H1 (cell line): ENCODE results near the gene XYLB. TPM values are rescaled to one million over a fixed set of nuclear protein-coding genes. Genes with fewer than 3 reads are reported as not detected.

Experiments used
- CTCF ChIA-PET: fragments of 300-600 bp; sonication (Branson Sonifier 250); formaldehyde crosslinking; loops from one replicate; lab custom pipeline; 2021; ENCODE audit not compliant: partially characterized antibody; lab: Charles Lee
- POLR2A ChIA-PET: fragments of 300-600 bp; sonication (Branson Sonifier 250); formaldehyde crosslinking; loops from one replicate; lab custom pipeline; 2021; ENCODE audit warnings: inconsistent platforms; ENCODE audit not compliant: partially characterized antibody; lab: Charles Lee
- DNase-seq, 2 experiments: peaks; one replicate each; pipeline versions ENCODE4 v3.0.0 to v3.0.0-alpha.2; 2010 to 2022; ENCODE audit warnings: low spot score in 2 of 2, low read depth in 1 of 2, mixed read lengths in 1 of 2
- FAIRE-seq: peaks from 2 replicates; lab custom pipeline; 2011; peaks lifted over from hg19 to GRCh38; lab: Jason Lieb, UNC
- H2AFZ ChIP-seq: 2 replicates; pipeline ENCODE4 v1.8.1; 2012; ENCODE audit warnings: low read length, inconsistent platforms
- H2AK5ac ChIP-seq: 2 replicates; pipeline ENCODE4 v1.6.1; 2013; ENCODE audit warnings: low read depth, low read length
- H2BK120ac ChIP-seq: replicated peaks from 2 replicates; pipeline ENCODE3; 2013; ENCODE audit warnings: low read depth, low read length, inconsistent platforms
- H2BK12ac ChIP-seq: 2 replicates; pipeline ENCODE4 v1.6.1; 2013; ENCODE audit warnings: low read depth, low read length
- H2BK15ac ChIP-seq: 2 replicates; pipeline ENCODE4 v1.6.1; 2013; ENCODE audit warnings: low read length
- H2BK20ac ChIP-seq: 2 replicates; pipeline ENCODE4 v1.6.1; 2013; ENCODE audit warnings: low read length
- H2BK5ac ChIP-seq: 2 replicates; pipeline ENCODE4 v1.6.1; 2013; ENCODE audit warnings: low read depth, low read length
- H3K14ac ChIP-seq: 2 replicates; pipeline ENCODE4 v1.6.1; 2013; ENCODE audit warnings: inconsistent platforms; ENCODE audit not compliant: insufficient read length
- H3K18ac ChIP-seq: 2 replicates; pipeline ENCODE4 v1.6.1; 2013; ENCODE audit warnings: low read length; ENCODE audit errors: extremely low read depth
- H3K23ac ChIP-seq: 2 replicates; pipeline ENCODE4 v1.6.1; 2013; ENCODE audit warnings: inconsistent platforms; ENCODE audit not compliant: insufficient read length
- H3K23me2 ChIP-seq: 2 replicates; pipeline ENCODE4 v1.6.1; 2013; ENCODE audit warnings: low read depth, low read length
- H3K27ac ChIP-seq: 2 replicates; pipeline ENCODE4 v1.6.1; 2011; ENCODE audit warnings: low read depth, low read length, inconsistent platforms
- H3K27me3 ChIP-seq, 4 experiments: replicated peaks in 1 of 4; 1 replicate in 1 of 4; 2 replicates in 3 of 4; pipeline versions ENCODE4 v1.6.1 to v1.8.1; 2011 to 2013; ENCODE audit warnings: low read length in 3 of 4, mild to moderate bottlenecking in 3 of 4, inconsistent platforms in 2 of 4, mixed read lengths in 2 of 4, moderate library complexity in 1 of 4; ENCODE audit not compliant: control insufficient read depth in 3 of 4, insufficient read depth in 3 of 4; ENCODE audit errors: extremely low read depth in 1 of 4
- H3K36me3 ChIP-seq, 4 experiments: 2 replicates each; pipeline versions ENCODE4 v1.6.1 to v1.8.1; 2011 to 2013; ENCODE audit warnings: mild to moderate bottlenecking in 4 of 4, low read length in 3 of 4, moderate library complexity in 2 of 4, control low read depth in 1 of 4, inconsistent platforms in 1 of 4; ENCODE audit not compliant: insufficient read depth in 4 of 4, control insufficient read depth in 2 of 4
- H3K4ac ChIP-seq: replicated peaks from 2 replicates; pipeline ENCODE3; 2013; ENCODE audit warnings: low read length, low read depth, mixed read lengths, inconsistent platforms; ENCODE audit not compliant: insufficient read length
- H3K4me1 ChIP-seq, 4 experiments: replicated peaks in 1 of 4; 1 replicate in 1 of 4; 2 replicates in 3 of 4; pipeline versions ENCODE4 v1.6.1 to v1.8.1; 2011 to 2013; ENCODE audit warnings: low read length in 3 of 4, inconsistent platforms in 2 of 4, mixed read lengths in 1 of 4; ENCODE audit not compliant: insufficient read depth in 4 of 4, control insufficient read depth in 3 of 4
- H3K4me2 ChIP-seq, 2 experiments: 2 replicates each; pipeline versions ENCODE4 v1.6.1 to v1.8.1; 2011 to 2013; ENCODE audit warnings: low read depth in 2 of 2, low read length in 2 of 2, control low read depth in 1 of 2, inconsistent platforms in 1 of 2, mild to moderate bottlenecking in 1 of 2; ENCODE audit not compliant: insufficient read depth in 1 of 2
- H3K4me3 ChIP-seq, 4 experiments: fragments of 200-600, 300-600 bp in 1 of 4; sonication (generic), shearing (Covaris generic), sonication (Bioruptor Twin) in 1 of 4; 2 replicates each; pipeline versions ENCODE4 v1.5.1 to v1.8.1; 2011 to 2016; ENCODE audit warnings: low read length in 4 of 4, low read depth in 3 of 4, control low read depth in 2 of 4, inconsistent platforms in 2 of 4, mild to moderate bottlenecking in 2 of 4, mixed read lengths in 1 of 4, moderate library complexity in 1 of 4; ENCODE audit not compliant: insufficient read depth in 2 of 4; ENCODE audit errors: extremely low read depth in 1 of 4
- H3K56ac ChIP-seq: replicated peaks from 2 replicates; pipeline ENCODE3; 2013; ENCODE audit warnings: low read depth, mild to moderate bottlenecking, mixed read lengths, low read length, inconsistent platforms; ENCODE audit not compliant: insufficient read length
- H3K79me1 ChIP-seq: 2 replicates; pipeline ENCODE4 v1.6.1; 2013; ENCODE audit warnings: low read depth, low read length, control low read depth
- H3K79me2 ChIP-seq, 2 experiments: 2 replicates each; pipeline versions ENCODE4 v1.6.1 to v1.8.1; 2012 to 2013; ENCODE audit warnings: low read length in 2 of 2, mild to moderate bottlenecking in 2 of 2, inconsistent platforms in 1 of 2; ENCODE audit not compliant: insufficient read depth in 2 of 2, control insufficient read depth in 1 of 2
- H3K9ac ChIP-seq, 4 experiments: replicated peaks in 1 of 4; 1 replicate in 1 of 4; 2 replicates in 3 of 4; pipeline versions ENCODE4 v1.6.1 to v1.8.1; 2011 to 2013; ENCODE audit warnings: low read depth in 3 of 4, low read length in 3 of 4, control low read depth in 2 of 4, mild to moderate bottlenecking in 2 of 4, moderate library complexity in 2 of 4, inconsistent platforms in 1 of 4; ENCODE audit errors: extremely low read depth in 1 of 4
- H3K9me3 ChIP-seq, 2 experiments: 2 replicates each; pipeline versions ENCODE4 v1.6.1 to v1.8.1; 2012 to 2013; ENCODE audit warnings: mild to moderate bottlenecking in 2 of 2, moderate library complexity in 2 of 2, control low read depth in 1 of 2, inconsistent platforms in 1 of 2, low read depth in 1 of 2, low read length in 1 of 2, mixed read lengths in 1 of 2; ENCODE audit not compliant: insufficient read depth in 2 of 2
- H4K20me1 ChIP-seq, 2 experiments: replicated peaks in 1 of 2; 2 replicates each; pipeline versions ENCODE3 to v1.8.1; 2011 to 2013; ENCODE audit warnings: inconsistent platforms in 2 of 2, low read length in 2 of 2, mild to moderate bottlenecking in 1 of 2; ENCODE audit not compliant: insufficient read depth in 2 of 2, control insufficient read depth in 1 of 2
- H4K5ac ChIP-seq: 2 replicates; pipeline ENCODE4 v1.6.1; 2013; ENCODE audit warnings: low read length, low read depth, mixed read lengths, inconsistent platforms; ENCODE audit not compliant: insufficient read length
- H4K8ac ChIP-seq: 2 replicates; pipeline ENCODE4 v1.8.0; 2013; ENCODE audit warnings: mild to moderate bottlenecking, moderate library complexity, low read length, inconsistent platforms; ENCODE audit not compliant: insufficient read depth; ENCODE audit errors: extremely low read depth
- H4K91ac ChIP-seq: replicated peaks from 2 replicates; pipeline ENCODE3; 2013; ENCODE audit warnings: low read length, mixed read lengths, inconsistent platforms; ENCODE audit not compliant: insufficient read length
- BCL11A ChIP-seq, 2 experiments: IDR thresholded peaks; one replicate each; pipeline ENCODE4 v1.6.1; 2011; ENCODE audit warnings: low read depth in 2 of 2, low read length in 2 of 2, mild to moderate bottlenecking in 2 of 2
- NRF1 ChIP-seq: IDR thresholded peaks from 2 replicates; pipeline ENCODE4 v1.6.1; 2011; ENCODE audit warnings: mild to moderate bottlenecking, low read depth, low read length, improper control_type of control experiment
- SIN3A ChIP-seq, 2 experiments: IDR thresholded peaks in 1 of 2; conservative IDR thresholded peaks in 1 of 2; 2 replicates each; pipeline ENCODE4 v1.6.1; 2011 to 2012; ENCODE audit warnings: low read length in 2 of 2, improper control_type of control experiment in 1 of 2, low read depth in 1 of 2, mild to moderate bottlenecking in 1 of 2
- SP2 ChIP-seq: IDR thresholded peaks from 2 replicates; pipeline ENCODE4 v1.6.1; 2012; ENCODE audit warnings: mild to moderate bottlenecking, low read length, inconsistent platforms
- SRF ChIP-seq: IDR thresholded peaks from 2 replicates; pipeline ENCODE4 v1.6.1; 2011; ENCODE audit warnings: mild to moderate bottlenecking, low read depth, low read length, moderate library complexity
- WGBS, 2 experiments: shearing (Covaris generic) in 1 of 2; methylation state at CpG; one replicate each; pipeline versions ENCODE4 v1.1.6 to v1.1.7; 2013 to 2015; ENCODE audit warnings: low lambda C conversion rate in 2 of 2, mixed read lengths in 2 of 2, inconsistent platforms in 1 of 2, low coverage in 1 of 2, missing lambda C conversion rate in 1 of 2; ENCODE audit not compliant: insufficient replicate concordance in 2 of 2, insufficient coverage in 1 of 2, insufficient read length in 1 of 2; ENCODE audit errors: extremely low coverage in 1 of 2, missing lambda C conversion rate in 1 of 2; 5-methylcytosine and 5-hydroxymethylcytosine counted together
- polyA plus RNA-seq, 7 experiments: library from polyadenylated mRNA; depleted of rRNA in 3 of 7; stranded (reverse) in 5 of 7; unstranded in 2 of 7; fragments of >200 nt in 5 of 7; fragments of 200-250 nt in 2 of 7; gene quantifications; 1 replicate in 5 of 7; 2 replicates in 1 of 7; 4 replicates in 1 of 7; pipeline versions ENCODE4 v1.2.1 to v1.2.3, GENCODE V29; 2011 to 2013; ENCODE audit warnings: missing spikeins in 2 of 7, mixed read lengths in 2 of 7
- total RNA-seq: library from RNA; stranded (reverse); fragmentation: NEBNext Ultra II Directional; extraction: Animal tissue kit (Norgen Biotek cat#: 25700); gene quantifications from 2 replicates; pipeline ENCODE4 v1.2.1, GENCODE V29; 2021
- TF ChIP-seq, protein P1 (sequence below): IDR thresholded peaks from 2 replicates; pipeline ENCODE4 v1.6.1; 2011; ENCODE audit warnings: low read depth, mild to moderate bottlenecking, low read length; ENCODE audit not compliant: insufficient read depth

XYLB gene
- total and polyA plus RNA-seq, 2 of the 8 experiments (the other 6 are each of a cell fraction or from before 2014, with no cell fraction given) = 1.7 to 5.5 TPM

- no peak overlapping the region for H2BK12ac ChIP-seq
- no peaks in the 10 kb centered on the region for H4K20me1 ChIP-seq
- no peak overlapping the region for H2BK120ac ChIP-seq
- no peaks in the 10 kb centered on the region for H3K23me2 ChIP-seq
- no peaks in the 10 kb centered on the region for H3K79me1 ChIP-seq
- no peak overlapping the region for H4K91ac ChIP-seq
- H3K27ac ChIP-seq = no peak overlapping the region
- H3K4ac ChIP-seq = no peak overlapping the region
- H3K36me3 ChIP-seq = no peaks in the 10 kb centered on the region; a peak in 1 of 8 replicates
- no peak overlapping the region for H3K23ac ChIP-seq
- no peaks in the 10 kb centered on the region for H3K9me3 ChIP-seq
- no peak overlapping the region for H2BK20ac ChIP-seq
- no peak overlapping the region for H4K8ac ChIP-seq
- no peak overlapping the region for H3K9ac ChIP-seq
- H2BK5ac ChIP-seq = no peak overlapping the region
- no peaks in the 10 kb centered on the region for H3K79me2 ChIP-seq
- no peaks in the 10 kb centered on the region for H3K4me1 ChIP-seq
- no peak overlapping the region for H2BK15ac ChIP-seq
- WGBS, 2 experiments = 86% methylated on average over 1 of the region's 1 CpG; no CpG with 5 or more reads in 1 of the 2 experiments
- H3K4me3 ChIP-seq = no peak overlapping the region
- H3K4me2 ChIP-seq = no peak overlapping the region
- DNase-seq (no peak), FAIRE-seq (no peak)
- no peak overlapping the region for H2AK5ac ChIP-seq
- POLR2A ChIA-PET = no interaction called here
- H3K27me3 ChIP-seq = no peaks in the 10 kb centered on the region
- H3K56ac ChIP-seq = no peak overlapping the region
- CTCF ChIA-PET = interaction anchor here (1.0 kb wide), 1 partner anchor 276 kb away, joined by 3 read pairs; no protein-coding TSS in a partner anchor
- H3K14ac ChIP-seq = no peak overlapping the region
- no peak overlapping the region for H2AFZ ChIP-seq
- no peak overlapping the region for H3K18ac ChIP-seq
- H4K5ac ChIP-seq = no peak overlapping the region
- TF ChIP-seq NRF1 (no peak), BCL11A (IDR thresholded peaks at IDR 0.05; ENCODE audit: low read depth in 2 of 2, low read length in 2 of 2) (no peak), SIN3A (conservative IDR thresholded peaks at IDR 0.05 in 1 of 2, IDR thresholded peaks at IDR 0.05 in 1 of 2; ENCODE audit: low read depth in 1 of 2, low read length in 2 of 2) (no peak), SRF (no peak), SP2 (no peak)
- TF ChIP-seq, protein P1, sequence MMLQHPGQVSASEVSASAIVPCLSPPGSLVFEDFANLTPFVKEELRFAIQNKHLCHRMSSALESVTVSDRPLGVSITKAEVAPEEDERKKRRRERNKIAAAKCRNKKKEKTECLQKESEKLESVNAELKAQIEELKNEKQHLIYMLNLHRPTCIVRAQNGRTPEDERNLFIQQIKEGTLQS = no peak
These were observed 46.1 kb downstream of the XYLB start for GRCh38 chr3:38392604-38393163.
